Transverse colon (tissue), 4 donors: Measurements from ENCODE around the gene WWOX. TPM values are rescaled to one million over a fixed set of nuclear protein-coding genes. Genes with fewer than 3 reads are reported as not detected.

ENCODE experiments used
- DNase-seq: peaks from one replicate; pipeline ENCODE4 v3.0.0-alpha.2; 2019
- H3K27ac ChIP-seq, 4 donors: fragments of 200-600 bp; sonication (generic); 2 replicates each; pipeline ENCODE4 v1.5.1; 2016 to 2018; ENCODE audit warnings: inconsistent platforms in 4 of 4
- H3K27me3 ChIP-seq: fragments of 200-600 bp; sonication (generic); 2 replicates; pipeline ENCODE4 v1.5.1; 2017; ENCODE audit warnings: inconsistent platforms
- H3K36me3 ChIP-seq, 4 donors: fragments of 200-600 bp; sonication (generic); 2 replicates each; pipeline ENCODE4 v1.5.1; 2017 to 2019; ENCODE audit warnings: inconsistent platforms in 4 of 4
- H3K4me1 ChIP-seq, 4 donors: fragments of 200-600 bp; sonication (generic); 2 replicates each; pipeline ENCODE4 v1.5.1; 2017 to 2020; ENCODE audit warnings: inconsistent platforms in 4 of 4
- H3K4me3 ChIP-seq, 4 donors: fragments of 200-600 bp; sonication (generic); 1 replicate in 1 of 4; 2 replicates in 3 of 4; pipeline versions ENCODE4 v1.5.1 to v1.6.1; 2017 to 2019; ENCODE audit warnings: inconsistent platforms in 4 of 4
- H3K9me3 ChIP-seq, 2 donors: fragments of 200-600 bp; sonication (generic); 2 replicates each; pipeline ENCODE4 v1.5.1; 2017 to 2019; ENCODE audit warnings: inconsistent platforms in 2 of 2
- EP300 ChIP-seq: sonication (generic); formaldehyde crosslinking; IDR thresholded peaks from one replicate; pipeline ENCODE4 v1.6.1; 2017; ENCODE audit warnings: antibody characterized with exemption, low read depth
- POLR2A ChIP-seq: fragments of 450-650 bp; IDR thresholded peaks from one replicate; pipeline ENCODE4 v1.6.1; 2016; ENCODE audit warnings: antibody characterized with exemption, mild to moderate bottlenecking, moderate library complexity
- POLR2AphosphoS5 ChIP-seq, 3 donors: sonication (generic); formaldehyde crosslinking; IDR thresholded peaks; one replicate each; pipeline ENCODE4 v1.6.1; 2016; ENCODE audit warnings: antibody characterized with exemption in 3 of 3
- WGBS, 2 donors: methylation state at CpG; one replicate each; pipeline ENCODE4 v1.1.5; 2018; ENCODE audit warnings: low coverage in 1 of 2; 5-methylcytosine and 5-hydroxymethylcytosine counted together
- in situ Hi-C, 4 donors: fragments of 200-750 bp; cut with MboI; loops; one replicate each; pipeline versions ENCODE4 v1.15.0 to v1.15.1; 2017; ENCODE audit warnings: low sequenced_read_pairs in 3 of 4, low pct_ligation_motif_present in 1 of 4, low pct_unique_long_range_greater_than_20kb in 1 of 4
- intact Hi-C: fragments of 100-400 bp; cut with DNase I; formaldehyde crosslinking; loops from one replicate; pipeline ENCODE4 v1.15.1; 2023; ENCODE audit warnings: low total_unique reads
- total RNA-seq, 4 donors: library from RNA; depleted of rRNA; stranded (reverse); fragments of >200 nt; gene quantifications; one replicate each; pipeline ENCODE4 v1.1.0, GENCODE V29; 2016
- TF ChIP-seq, protein P1 (sequence below), 5 experiments: fragments of 200-600 bp in 3 of 5; fragments of 450-650 bp in 2 of 5; sonication (generic) in 3 of 5; IDR thresholded peaks; 1 replicate in 2 of 5; 2 replicates in 3 of 5; pipeline ENCODE4 v1.5.1; 2016 to 2017; ENCODE audit warnings: antibody characterized with exemption in 5 of 5, inconsistent platforms in 3 of 5, mild to moderate bottlenecking in 2 of 5, moderate library complexity in 1 of 5

The WWOX gene
- total RNA-seq, 4 donors from 2014 or later, result 11.2 to 53.8 (median 24.8) TPM

DNA sequence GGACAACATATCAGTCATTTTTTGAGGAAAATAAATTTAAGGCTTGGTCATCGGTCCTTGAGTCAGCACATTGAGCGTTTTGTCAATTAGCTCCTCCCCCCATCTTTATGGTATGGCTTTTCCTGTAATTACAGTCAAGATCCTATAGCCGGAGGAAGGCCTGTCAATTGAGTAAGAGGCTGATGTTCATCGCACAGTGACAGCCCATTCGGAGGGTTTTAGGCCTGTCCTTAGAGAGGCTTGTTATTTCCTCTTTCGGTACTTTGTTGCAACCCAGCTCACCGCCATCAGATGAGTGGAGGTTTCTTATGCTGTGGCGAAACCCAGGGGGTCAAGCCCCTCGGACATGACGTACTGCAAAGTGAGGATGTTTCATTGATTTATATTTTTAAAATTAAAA, 395.2 kb downstream of the WWOX start:
- Histone ChIP-seq H3K27me3 (no peaks in the 10 kb centered on the region), H3K27ac (no peak overlapping the region), H3K4me3 (no peak overlapping the region), H3K9me3 (no peaks in the 10 kb centered on the region), H3K4me1 (peaks cover 0 to 6% (median 0%) of the 10 kb centered on the region in 4 donors), H3K36me3 (no peaks in the 10 kb centered on the region)
- intact Hi-C loops, result no loop called here
- DNase-seq, result no peak
- 90 to 94% methylated on average over 8 to 10 of the region's 10 CpGs for WGBS, 2 donors
- TF ChIP-seq POLR2AphosphoS5 (IDR thresholded peaks at IDR 0.05), result no peak
- TF ChIP-seq, protein P1, sequence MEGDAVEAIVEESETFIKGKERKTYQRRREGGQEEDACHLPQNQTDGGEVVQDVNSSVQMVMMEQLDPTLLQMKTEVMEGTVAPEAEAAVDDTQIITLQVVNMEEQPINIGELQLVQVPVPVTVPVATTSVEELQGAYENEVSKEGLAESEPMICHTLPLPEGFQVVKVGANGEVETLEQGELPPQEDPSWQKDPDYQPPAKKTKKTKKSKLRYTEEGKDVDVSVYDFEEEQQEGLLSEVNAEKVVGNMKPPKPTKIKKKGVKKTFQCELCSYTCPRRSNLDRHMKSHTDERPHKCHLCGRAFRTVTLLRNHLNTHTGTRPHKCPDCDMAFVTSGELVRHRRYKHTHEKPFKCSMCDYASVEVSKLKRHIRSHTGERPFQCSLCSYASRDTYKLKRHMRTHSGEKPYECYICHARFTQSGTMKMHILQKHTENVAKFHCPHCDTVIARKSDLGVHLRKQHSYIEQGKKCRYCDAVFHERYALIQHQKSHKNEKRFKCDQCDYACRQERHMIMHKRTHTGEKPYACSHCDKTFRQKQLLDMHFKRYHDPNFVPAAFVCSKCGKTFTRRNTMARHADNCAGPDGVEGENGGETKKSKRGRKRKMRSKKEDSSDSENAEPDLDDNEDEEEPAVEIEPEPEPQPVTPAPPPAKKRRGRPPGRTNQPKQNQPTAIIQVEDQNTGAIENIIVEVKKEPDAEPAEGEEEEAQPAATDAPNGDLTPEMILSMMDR (IDR thresholded peaks at IDR 0.05), result no peak
- TF ChIP-seq EP300, result no peak
- TF ChIP-seq POLR2A, result no peak
- in situ Hi-C loops, result no loop called here

DNA sequence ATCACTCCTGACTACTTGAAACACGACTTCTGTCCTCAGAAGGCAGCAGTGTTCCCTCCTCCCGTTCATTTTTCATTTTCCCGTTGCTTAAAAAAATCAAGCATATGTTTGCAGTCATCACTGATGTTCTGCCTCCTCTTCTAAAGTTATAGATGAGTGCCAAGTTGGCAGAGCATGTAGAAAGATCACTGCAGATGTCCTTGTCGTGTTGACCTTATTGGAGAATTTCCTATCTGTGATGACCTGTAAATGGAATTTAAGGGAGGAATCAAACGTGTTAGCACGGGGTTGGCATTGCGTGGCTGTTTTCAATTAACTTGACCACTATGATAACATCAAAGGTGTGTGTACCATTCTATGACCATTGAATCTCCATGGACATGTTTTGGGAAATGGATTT, 396.7 kb downstream of the WWOX start:
- no peak for DNase-seq
- intact Hi-C loops (no loop called here), in situ Hi-C loops (no loop called here)
- WGBS, 2 donors, result 90 to 95% methylated on average over 5 to 7 of the region's 7 CpGs
- no peak for TF ChIP-seq POLR2A
- TF ChIP-seq, protein P1 (IDR thresholded peaks at IDR 0.05), result no peak
- no peak for TF ChIP-seq EP300
- TF ChIP-seq POLR2AphosphoS5 (IDR thresholded peaks at IDR 0.05), result no peak
- Histone ChIP-seq H3K27ac (no peak overlapping the region), H3K4me3 (no peak overlapping the region), H3K27me3 (no peaks in the 10 kb centered on the region), H3K4me1 (peaks cover 0 to 6% (median 0%) of the 10 kb centered on the region in 4 donors), H3K9me3 (no peaks in the 10 kb centered on the region), H3K36me3 (no peaks in the 10 kb centered on the region)

DNA sequence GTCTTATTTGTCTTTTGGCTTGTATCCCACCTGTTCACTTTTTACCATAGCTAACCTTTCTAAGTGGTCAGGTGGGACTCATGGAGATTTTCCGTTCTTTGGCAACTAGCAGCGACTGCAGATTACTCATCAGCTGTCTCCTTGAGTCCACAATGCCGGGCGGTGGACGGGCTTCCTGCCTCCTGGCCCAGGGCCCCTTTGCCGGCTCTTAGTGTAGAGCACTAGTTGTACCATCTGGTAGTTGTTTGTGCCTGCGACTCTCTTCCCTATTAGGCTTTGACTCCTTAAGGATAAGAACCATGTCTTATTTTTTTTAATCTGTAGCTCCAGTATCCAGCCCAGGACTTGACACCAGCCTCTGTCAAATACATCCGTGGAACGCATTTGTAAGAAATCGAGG, 399.9 kb downstream of the WWOX start:
- in situ Hi-C loops, result no loop called here
- TF ChIP-seq EP300, result no peak
- no peak for TF ChIP-seq POLR2A
- TF ChIP-seq POLR2AphosphoS5 (IDR thresholded peaks at IDR 0.05), result no peak
- TF ChIP-seq, protein P1 (IDR thresholded peaks at IDR 0.05), result no peak

DNA sequence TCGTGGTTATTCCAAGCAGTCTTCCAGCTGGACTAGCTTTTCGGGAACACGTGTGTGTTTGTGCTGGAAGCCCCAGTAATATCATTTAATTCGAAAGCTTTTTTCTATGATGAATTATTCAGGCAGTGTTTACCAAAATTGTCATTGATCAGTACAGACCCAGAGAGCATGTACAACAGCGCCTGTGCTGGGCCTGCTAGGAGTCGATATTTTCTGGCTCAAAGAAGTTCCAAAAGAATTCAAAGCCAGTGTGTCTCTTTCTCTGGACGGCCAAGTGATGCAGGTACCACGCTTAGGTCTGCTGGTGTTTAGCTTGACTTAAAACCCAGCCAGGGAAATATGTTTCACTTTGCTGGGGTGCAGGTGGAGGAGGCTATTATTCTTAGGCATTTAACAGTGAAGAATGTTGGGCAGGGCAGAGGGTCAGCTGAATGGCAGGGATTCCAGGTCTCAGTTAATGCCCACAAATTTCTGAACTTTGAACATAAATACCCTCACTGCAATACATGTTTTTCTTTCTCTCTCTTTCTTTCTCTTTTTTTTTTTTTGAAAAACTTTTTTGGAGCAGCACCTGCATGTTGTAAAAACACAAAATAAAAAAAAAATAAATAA, 401.3 kb downstream of the WWOX start:
- no peaks in the 10 kb centered on the region for H3K27me3 ChIP-seq
- 91 to 92% methylated on average over 6 to 8 of the region's 8 CpGs for WGBS, 2 donors
- in situ Hi-C loops, result loop anchor here (10.0 to 25.0 kb wide), 5 partner anchors 262 to 1112 kb away; partner anchors contain the start of gene MAF (in 3 of the 4)
- peaks cover 6 to 20% (median 8%) of the 10 kb centered on the region in 4 donors for H3K4me1 ChIP-seq
- H3K36me3 ChIP-seq, result no peaks in the 10 kb centered on the region
- intact Hi-C loops, result no loop called here
- no peak overlapping the region for H3K4me3 ChIP-seq
- TF ChIP-seq EP300 (no peak), POLR2AphosphoS5 (IDR thresholded peaks at IDR 0.05) (no peak), POLR2A (no peak)
- TF ChIP-seq, protein P1 (IDR thresholded peaks at IDR 0.05), result no peak
- no peak overlapping the region for H3K27ac ChIP-seq
- DNase-seq, result no peak
- no peaks in the 10 kb centered on the region for H3K9me3 ChIP-seq

More for the DNA sequence above, 399.9 kb downstream of the WWOX start:
- Histone ChIP-seq H3K4me3 (no peak overlapping the region), H3K27me3 (no peaks in the 10 kb centered on the region), H3K36me3 (no peaks in the 10 kb centered on the region), H3K27ac (no peak overlapping the region), H3K9me3 (no peaks in the 10 kb centered on the region), H3K4me1 (peaks cover 0 to 14% (median 3%) of the 10 kb centered on the region in 4 donors)
- DNase-seq, result no peak
- intact Hi-C loops, result no loop called here
- WGBS, 2 donors, result 92 to 100% methylated on average over 1 to 10 of the region's 10 CpGs
